SK-N-SH treated with all-trans-retinoic acid at 6 μM for 48 hours (cell line): Measurements from ENCODE around the gene FAM229B.

Experiments used
- ATAC-seq: fragments of 200-7000 bp; cut with Tn5 transposase; 3 replicates; pipeline ENCODE4 v1.9.1; 2020; ENCODE audit warnings: mild to moderate bottlenecking, moderate library complexity
- ARNTL ChIP-seq: fragments of 450-650 bp; formaldehyde crosslinking; IDR thresholded peaks from 2 replicates; pipeline ENCODE4 v1.5.0; 2020; ENCODE audit warnings: low read depth, mild to moderate bottlenecking, moderate library complexity, borderline replicate concordance
- BACH2 ChIP-seq: fragments of 250-450 bp; sonication (Bioruptor Pico); IDR thresholded peaks from 2 replicates; pipeline ENCODE4 v1.9.0; 2021; ENCODE audit warnings: mild to moderate bottlenecking, borderline replicate concordance
- CSDC2 ChIP-seq: fragments of 250-450 bp; sonication (Bioruptor Pico); IDR thresholded peaks from 2 replicates; pipeline ENCODE4 v1.5.0; 2020; ENCODE audit warnings: mild to moderate bottlenecking, moderate library complexity
- CSRNP3 ChIP-seq: fragments of 250-450 bp; sonication (Bioruptor Pico); IDR thresholded peaks from 2 replicates; pipeline ENCODE4 v1.5.1; 2021; ENCODE audit warnings: mild to moderate bottlenecking, moderate library complexity
- ESRRG ChIP-seq: fragments of 250-450 bp; sonication (Bioruptor Pico); IDR thresholded peaks from 2 replicates; pipeline ENCODE4 v1.6.1; 2021; ENCODE audit warnings: mild to moderate bottlenecking
- GLIS3 ChIP-seq: fragments of 250-450 bp; sonication (Bioruptor Pico); IDR thresholded peaks from 2 replicates; pipeline ENCODE4 v1.5.0; 2020; ENCODE audit warnings: mild to moderate bottlenecking, moderate library complexity
- ISL1 ChIP-seq: fragments of 250-450 bp; sonication (Bioruptor Pico); IDR thresholded peaks from 2 replicates; pipeline ENCODE4 v2.1.2; 2022; ENCODE audit warnings: mild to moderate bottlenecking, moderate library complexity
- OSR1 ChIP-seq: fragments of 250-450 bp; sonication (Bioruptor Pico); IDR thresholded peaks from 2 replicates; pipeline ENCODE4 v1.8.0; 2022; ENCODE audit warnings: moderate library complexity, mild to moderate bottlenecking, inconsistent platforms
- PATZ1 ChIP-seq: fragments of 250-450 bp; sonication (Bioruptor Pico); IDR thresholded peaks from 2 replicates; pipeline ENCODE4 v1.8.0; 2020; ENCODE audit warnings: mild to moderate bottlenecking, moderate library complexity, borderline replicate concordance
- POU6F1 ChIP-seq: fragments of 250-450 bp; sonication (Bioruptor Pico); IDR thresholded peaks from 2 replicates; pipeline ENCODE4 v1.8.0; 2021; ENCODE audit warnings: low read depth, mild to moderate bottlenecking, moderate library complexity, borderline replicate concordance
- PPARA ChIP-seq: fragments of 250-450 bp; sonication (Bioruptor Pico); IDR thresholded peaks from 2 replicates; pipeline ENCODE4 v1.5.0; 2020; ENCODE audit warnings: mild to moderate bottlenecking, borderline replicate concordance
- RARB ChIP-seq: fragments of 250-450 bp; sonication (Bioruptor Pico); IDR thresholded peaks from 2 replicates; pipeline ENCODE4 v1.8.0; 2021; ENCODE audit warnings: mild to moderate bottlenecking, moderate library complexity
- SNAI2 ChIP-seq: fragments of 250-450 bp; sonication (Bioruptor Pico); IDR thresholded peaks from 2 replicates; pipeline ENCODE4 v1.5.0; 2020; ENCODE audit warnings: mild to moderate bottlenecking, moderate library complexity
- TCF4 ChIP-seq: fragments of 250-450 bp; sonication (Bioruptor Pico); IDR thresholded peaks from 2 replicates; pipeline ENCODE4 v1.8.0; 2021; ENCODE audit warnings: mild to moderate bottlenecking, moderate library complexity, borderline replicate concordance
- TOX ChIP-seq: fragments of 250-450 bp; sonication (Bioruptor Pico); IDR thresholded peaks from 2 replicates; pipeline ENCODE4 v1.8.0; 2021; ENCODE audit warnings: mild to moderate bottlenecking, moderate library complexity, borderline replicate concordance
- TSHZ2 ChIP-seq: fragments of 250-450 bp; sonication (Bioruptor Pico); IDR thresholded peaks from 2 replicates; pipeline ENCODE4 v1.5.0; 2020; ENCODE audit warnings: mild to moderate bottlenecking, moderate library complexity
- ZFP3 ChIP-seq: fragments of 250-450 bp; sonication (Bioruptor Pico); IDR thresholded peaks from 2 replicates; pipeline ENCODE4 v1.5.0; 2020; ENCODE audit warnings: mild to moderate bottlenecking, moderate library complexity
- ZFP30 ChIP-seq: fragments of 450-650 bp; formaldehyde crosslinking; IDR thresholded peaks from 2 replicates; pipeline ENCODE4 v1.5.0; 2022; ENCODE audit warnings: mild to moderate bottlenecking, moderate library complexity
- ZNF565 ChIP-seq: fragments of 450-650 bp; formaldehyde crosslinking; conservative IDR thresholded peaks from 2 replicates; pipeline ENCODE4 v1.5.0; 2020; ENCODE audit warnings: low read depth, mild to moderate bottlenecking, moderate library complexity
- ZNF70 ChIP-seq: fragments of 450-650 bp; formaldehyde crosslinking; IDR thresholded peaks from 2 replicates; pipeline ENCODE4 v1.5.0; 2020; ENCODE audit warnings: mild to moderate bottlenecking, moderate library complexity
- ZNF8 ChIP-seq: fragments of 450-650 bp; formaldehyde crosslinking; IDR thresholded peaks from 2 replicates; pipeline ENCODE4 v1.5.0; 2020; ENCODE audit warnings: mild to moderate bottlenecking, moderate library complexity

The FAM229B gene

GRCh38 chr6:112041535-112041934, 45.9 kb upstream of the FAM229B start:
- TF ChIP-seq ARNTL (no peak), ZFP3 (CRISPR knock-in tag) (no peak), ZFP30 (no peak), POU6F1 (no peak)

GRCh38 chr6:112043032-112044007, 44.1 kb upstream of the FAM229B start:
- TF ChIP-seq PPARA (CRISPR knock-in tag): no peak
- TF ChIP-seq RARB (CRISPR knock-in tag): no peak
- TF ChIP-seq BACH2 (CRISPR knock-in tag): no peak
- TF ChIP-seq PATZ1 (CRISPR knock-in tag): no peak
- TF ChIP-seq CSRNP3 (CRISPR knock-in tag): no peak
- no peak for TF ChIP-seq ESRRG (CRISPR knock-in tag)
- no peak for TF ChIP-seq CSDC2
- no peak for TF ChIP-seq OSR1
- TF ChIP-seq ZNF8 (CRISPR knock-in tag): no peak; the same call in 1 of the 2 replicates
- ATAC-seq: peak; percentile 96

More at GRCh38 chr6:112041535-112041934, 45.9 kb upstream of the FAM229B start:
- no peak for ATAC-seq

GRCh38 chr6:112044196-112044595, 43.2 kb upstream of the FAM229B start:
- ATAC-seq: no peak
- TF ChIP-seq BACH2 (CRISPR knock-in tag) (no peak), OSR1 (no peak), SNAI2 (CRISPR knock-in tag) (no peak), RARB (CRISPR knock-in tag) (no peak), CSRNP3 (CRISPR knock-in tag) (no peak), TCF4 (CRISPR knock-in tag) (no peak), ARNTL (no peak), ISL1 (CRISPR knock-in tag) (no peak), TSHZ2 (no peak), TOX (CRISPR knock-in tag) (no peak), ZNF70 (CRISPR knock-in tag) (no peak), ZNF565 (no peak), CSDC2 (no peak), GLIS3 (no peak), ZFP3 (CRISPR knock-in tag) (no peak)
